ENCODE measurements around the gene STXBP5L. TPM values are rescaled to one million over a fixed set of nuclear protein-coding genes. Genes with fewer than 3 reads are reported as not detected.

Gene STXBP5L
- total and polyA plus RNA-seq, 10 of the 15 experiments (the other 5 are each of a cell fraction or from before 2014, with no cell fraction given), result under 0.01 to 0.08 (median 0.04) TPM; not detected in 6

- TF ChIP-seq NR2C1 (IDR thresholded peaks at IDR 0.05), result no peak
- no peak for TF ChIP-seq PAX5 (IDR thresholded peaks at IDR 0.05; ENCODE audit: borderline replicate concordance, low read depth, low read length)
- no peak for TF ChIP-seq HDAC2 (IDR thresholded peaks at IDR 0.05)
- TF ChIP-seq PML (IDR thresholded peaks at IDR 0.05; ENCODE audit: low read length), result no peak
- no peak for TF ChIP-seq PRDM15 (CRISPR knock-in tag; IDR thresholded peaks at IDR 0.05)
- no peak for TF ChIP-seq WRNIP1 (IDR thresholded peaks at IDR 0.05; ENCODE audit: borderline replicate concordance, low read depth, low read length)
- no peak for TF ChIP-seq BCL11A (IDR thresholded peaks at IDR 0.05; ENCODE audit: low read depth, low read length)
- no peak for TF ChIP-seq SREBF1 (IDR thresholded peaks at IDR 0.05; ENCODE audit: low read length)
- TF ChIP-seq RAD51 (IDR thresholded peaks at IDR 0.05), result no peak
- no peak for TF ChIP-seq CBX5 (IDR thresholded peaks at IDR 0.05; ENCODE audit: low read depth)
- no peaks in the 10 kb centered on the region for H3K36me3 ChIP-seq (ENCODE audit: control insufficient read depth in 2 of 2, insufficient read depth in 2 of 2, low read length in 1 of 2)
- intact Hi-C loops (cut with micrococcal nuclease; ENCODE audit: unreplicated experiment), result no loop called here
- WGBS (ENCODE audit: insufficient coverage, insufficient replicate concordance, low lambda C conversion rate, missing lambda C conversion rate), result 0% methylated on average over 2 of the region's 2 CpGs
- SMC1A ChIA-PET (ENCODE audit: uncharacterized antibody, unreplicated experiment), result no interaction called here
- H3K9me3 ChIP-seq (replicated peaks; ENCODE audit: control insufficient read depth, insufficient read depth, low read length), result no peaks in the 10 kb centered on the region
- no peak overlapping the region for H2AFZ ChIP-seq (ENCODE audit: control insufficient read depth, low read depth, low read length)
- no peak overlapping the region for H3K27ac ChIP-seq (ENCODE audit: control insufficient read depth, insufficient read depth)
- no TSS peak for BruUV-seq (replicated peaks)
- H3K79me2 ChIP-seq (ENCODE audit: control insufficient read depth, insufficient read depth, low read length), result no peaks in the 10 kb centered on the region
- DNase-seq (ENCODE audit: low read depth, low spot score) (no peak), FAIRE-seq (no peak), ATAC-seq (no peak)
- CTCF ChIA-PET, result no interaction called here
- no peaks in the 10 kb centered on the region for H3K27me3 ChIP-seq (replicated peaks in 1 of 2; ENCODE audit: control insufficient read depth in 2 of 2, insufficient read depth in 2 of 2, low read length in 1 of 2)
- in situ Hi-C loops (cut with MboI), result no loop called here
- RAD21 ChIA-PET (ENCODE audit: unreplicated experiment), result no interaction called here
- H4K20me1 ChIP-seq (ENCODE audit: control insufficient read depth, insufficient read depth), result no peaks in the 10 kb centered on the region
- no peaks in the 10 kb centered on the region for H3K4me1 ChIP-seq (ENCODE audit: control insufficient read depth, insufficient read depth, low read length)
- H3K4me3 ChIP-seq, result no peak overlapping the region
- POLR2A ChIA-PET, result no interaction called here
- no peak overlapping the region for H3K9ac ChIP-seq (ENCODE audit: control insufficient read depth, insufficient read depth, low read length)
- H3K4me2 ChIP-seq (ENCODE audit: control insufficient read depth, insufficient read depth), result no peak overlapping the region
These were observed 23.6 kb downstream of the STXBP5L start for GRCh38 chr3:120931593-120931992.
